ENCODE measurements around the gene MAP4K4.

GRCh38 chr2:101841679-101842327, 144.3 kb downstream of the MAP4K4 start:
- TF ChIP-seq CTCF (IDR thresholded peaks at IDR 0.05) (no peak), POLR2A (IDR thresholded peaks at IDR 0.05) (no peak)

Measured in adrenal gland (tissue), 5 donors.